GM19324 (cell line): ENCODE data around the gene CCL2.
"Not testable (repeated sequence)": the region's sequence is repeated elsewhere in the genome, so short reads cannot be mapped to it uniquely, and the experiment has no call there.

Source experiments
- ATAC-seq: cut with Tn5 transposase; IDR thresholded peaks from one replicate; pipeline ENCODE4 v1.9.1; 2021; ENCODE audit warnings: mild to moderate bottlenecking, moderate library complexity; ENCODE audit not compliant: unreplicated experiment, low FRiP score

Gene CCL2

DNA sequence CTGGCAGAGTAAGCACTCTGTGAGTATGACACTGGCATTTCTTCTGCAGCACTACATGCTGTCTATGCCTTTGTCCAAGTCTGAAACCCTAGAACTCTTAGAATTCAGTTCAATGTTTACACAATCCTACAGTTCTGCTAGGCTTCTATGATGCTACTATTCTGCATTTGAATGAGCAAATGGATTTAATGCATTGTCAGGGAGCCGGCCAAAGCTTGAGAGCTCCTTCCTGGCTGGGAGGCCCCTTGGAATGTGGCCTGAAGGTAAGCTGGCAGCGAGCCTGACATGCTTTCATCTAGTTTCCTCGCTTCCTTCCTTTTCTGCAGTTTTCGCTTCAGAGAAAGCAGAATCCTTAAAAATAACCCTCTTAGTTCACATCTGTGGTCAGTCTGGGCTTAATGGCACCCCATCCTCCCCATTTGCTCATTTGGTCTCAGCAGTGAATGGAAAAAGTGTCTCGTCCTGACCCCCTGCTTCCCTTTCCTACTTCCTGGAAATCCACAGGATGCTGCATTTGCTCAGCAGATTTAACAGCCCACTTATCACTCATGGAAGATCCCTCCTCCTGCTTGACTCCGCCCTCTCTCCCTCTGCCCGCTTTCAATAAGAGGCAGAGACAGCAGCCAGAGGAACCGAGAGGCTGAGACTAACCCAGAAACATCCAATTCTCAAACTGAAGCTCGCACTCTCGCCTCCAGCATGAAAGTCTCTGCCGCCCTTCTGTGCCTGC, at the start of gene CCL2:
TSS of gene CCL2 (plus strand) at position 635 of the 730 bp plus-strand sequence. CDS start at position 700, 65 bp downstream.
- ATAC-seq: no peak

DNA sequence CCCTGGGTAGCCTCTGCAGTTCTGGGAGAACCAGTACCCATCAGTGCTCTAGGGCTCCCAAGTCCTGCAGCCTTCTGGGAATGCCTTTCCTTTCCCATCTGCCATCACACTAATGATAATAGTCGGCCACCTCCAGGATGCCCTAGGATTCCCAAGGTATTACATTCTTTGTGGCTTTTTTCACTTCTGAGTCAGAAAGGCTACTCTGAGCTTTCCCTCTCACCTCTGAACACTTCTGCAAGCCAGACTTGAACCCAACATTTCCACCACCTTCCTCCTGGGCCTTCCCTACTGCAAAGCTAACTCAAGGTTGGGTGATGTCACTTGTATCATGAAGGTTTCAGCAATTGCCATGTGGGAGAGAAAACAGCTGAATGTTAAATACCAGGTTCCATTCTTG, 49.7 kb upstream of the CCL2 start:
- ATAC-seq: no peak

GRCh38 chr17:34206569-34206968, 48.5 kb upstream of the CCL2 start:
- ATAC-seq: no peak

- no peak for ATAC-seq
Observed at GRCh38 chr17:34207572-34207971, 47.5 kb upstream of the CCL2 start.

DNA sequence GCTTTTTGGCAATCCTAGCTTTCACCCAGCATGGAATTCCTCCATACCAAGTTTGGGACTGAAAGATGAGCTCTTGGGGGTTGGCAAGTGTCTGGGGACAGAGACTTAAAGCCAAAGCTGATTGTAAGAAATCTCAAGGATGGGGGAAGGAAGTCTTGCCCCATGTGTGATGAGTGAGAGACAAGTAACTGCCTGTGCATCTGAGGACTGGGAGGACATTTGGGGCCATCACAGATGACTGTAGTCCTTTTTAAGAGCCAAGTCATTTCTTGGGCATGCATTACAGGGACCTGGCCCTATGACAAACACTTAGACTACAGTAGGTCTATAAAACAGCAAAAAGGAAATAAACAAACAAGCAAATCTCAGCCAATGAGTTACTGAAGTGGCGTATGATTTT, 36.3 kb upstream of the CCL2 start:
- ATAC-seq: no peak

DNA sequence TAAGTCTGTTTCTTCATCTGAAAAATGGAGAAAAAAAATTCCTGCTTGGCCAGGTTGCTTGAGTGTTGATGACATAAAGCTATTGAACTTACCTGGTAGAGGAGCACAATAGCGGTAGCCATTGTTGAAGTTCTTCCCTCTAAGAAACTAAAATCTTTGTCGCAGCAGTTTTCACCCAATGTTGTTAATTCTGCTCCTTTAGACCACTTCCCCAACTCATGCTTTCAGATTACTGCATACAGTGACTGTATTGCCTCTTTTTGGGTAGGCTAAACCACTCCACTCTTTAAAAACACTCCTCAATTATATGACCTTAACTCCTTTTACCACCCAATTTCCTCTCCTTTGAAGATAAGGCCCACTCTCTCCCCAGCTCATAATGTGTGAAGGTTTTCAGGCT, 35.7 kb upstream of the CCL2 start:
- ATAC-seq: no peak

DNA sequence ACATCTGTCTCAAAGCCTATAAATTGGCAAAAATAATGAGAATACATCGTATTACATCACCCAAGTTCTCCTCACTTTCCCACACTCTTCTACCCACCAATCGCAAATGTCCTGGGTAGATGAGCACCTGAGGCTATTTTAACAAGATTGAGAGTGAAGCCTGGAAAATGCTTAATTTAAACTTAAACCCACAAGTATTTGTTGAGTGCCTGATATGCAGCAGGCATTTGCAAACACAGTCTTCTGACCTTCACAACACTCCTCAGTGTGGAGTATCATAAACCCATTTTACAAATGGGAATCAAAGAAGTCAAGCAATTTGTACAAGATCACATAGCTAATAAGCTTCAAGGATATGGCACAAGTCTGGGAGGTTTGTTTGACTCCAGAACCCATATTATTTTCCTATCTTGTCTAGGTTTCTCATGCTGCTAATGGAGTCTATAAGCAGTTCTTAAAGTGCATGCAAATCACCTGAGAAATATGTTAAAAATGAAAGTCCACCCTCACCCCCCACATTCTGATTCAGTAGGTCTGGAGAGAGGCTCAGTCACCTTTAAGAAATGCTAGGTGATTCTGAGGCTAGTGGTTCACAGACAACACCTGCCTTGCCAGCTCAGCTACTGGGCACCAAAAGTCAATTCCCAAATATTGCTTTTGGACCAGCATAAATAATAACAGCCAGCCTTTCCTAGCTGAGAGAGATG, 34.9 kb upstream of the CCL2 start:
- ATAC-seq: no peak

GRCh38 chr17:34220752-34221395, 34.2 kb upstream of the CCL2 start:
- ATAC-seq: no peak

DNA sequence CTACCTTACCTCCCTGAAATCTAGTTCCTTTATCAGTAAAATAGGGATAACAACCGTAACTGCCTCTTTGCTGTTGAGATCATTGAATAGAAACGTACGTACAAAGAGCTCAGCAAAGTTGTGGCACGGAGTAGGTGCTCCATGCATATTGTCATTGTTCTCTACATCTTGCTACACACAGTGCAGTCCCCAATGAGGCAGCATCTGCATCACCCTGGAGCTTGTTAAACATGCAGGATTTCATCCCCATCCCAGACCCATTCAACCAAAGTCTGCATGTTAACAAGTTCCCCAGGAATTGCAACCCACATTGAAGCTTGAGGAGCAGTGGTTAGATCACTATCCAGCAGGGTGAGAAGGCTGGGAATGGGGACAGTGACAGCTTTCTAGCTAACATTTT, 33.7 kb upstream of the CCL2 start:
- ATAC-seq: no peak

DNA sequence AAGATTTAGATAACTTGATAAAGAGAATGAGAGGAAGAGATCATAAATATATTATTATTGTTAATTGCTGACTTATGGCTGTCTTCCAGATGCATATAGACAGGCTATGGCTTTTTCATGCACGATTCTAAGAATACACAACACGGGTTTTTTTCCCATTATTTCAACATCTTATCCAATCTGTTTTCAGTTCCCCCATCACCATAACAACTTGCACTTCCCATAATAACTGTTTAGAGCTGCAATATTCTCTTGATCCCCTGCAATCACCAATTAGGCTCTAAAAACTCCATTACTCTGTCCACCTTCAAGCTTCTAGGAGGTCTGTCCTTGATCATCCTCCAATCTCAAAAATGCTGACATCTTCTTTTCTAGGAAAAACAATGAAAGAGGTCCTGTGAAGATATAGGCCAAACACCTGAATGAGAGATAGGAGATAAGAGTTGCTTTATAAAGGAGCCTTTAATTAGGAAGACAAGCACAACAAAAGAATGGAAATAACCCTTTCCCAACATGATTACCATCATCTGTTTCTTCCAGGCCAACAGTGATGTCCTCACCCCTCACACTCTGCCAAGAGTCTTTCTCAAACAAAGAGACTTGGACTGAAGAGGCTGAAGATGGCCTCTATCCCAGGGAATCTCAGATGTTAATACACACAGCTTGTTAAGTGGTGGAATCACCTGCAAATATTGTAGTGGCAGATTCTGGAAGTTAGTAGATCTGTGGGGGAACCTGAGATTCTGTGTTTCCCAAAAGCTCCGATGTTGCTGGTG, 32.2 kb upstream of the CCL2 start:
- ATAC-seq: no peak

DNA sequence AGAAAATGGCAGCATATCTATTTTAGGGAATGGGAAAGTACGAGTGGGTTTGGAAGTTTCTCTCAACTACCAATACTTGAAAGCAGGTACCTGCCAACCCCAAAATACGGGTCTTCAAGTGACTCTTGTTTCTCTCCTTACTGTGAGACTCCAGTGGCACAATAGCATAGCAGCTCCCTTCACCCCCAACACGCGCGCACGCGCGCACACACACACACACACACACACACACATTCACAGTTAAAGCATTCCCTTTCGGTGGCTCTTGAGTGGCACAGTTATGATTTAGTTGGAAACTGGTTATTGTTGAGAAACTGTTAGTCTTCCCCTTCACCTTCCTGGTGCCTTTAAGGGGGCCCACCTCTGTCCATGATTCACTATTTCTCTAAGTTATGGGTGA, 30.0 kb upstream of the CCL2 start:
- ATAC-seq: no peak

- ATAC-seq: no peak
Observed at GRCh38 chr17:34226011-34226743, 28.9 kb upstream of the CCL2 start.

DNA sequence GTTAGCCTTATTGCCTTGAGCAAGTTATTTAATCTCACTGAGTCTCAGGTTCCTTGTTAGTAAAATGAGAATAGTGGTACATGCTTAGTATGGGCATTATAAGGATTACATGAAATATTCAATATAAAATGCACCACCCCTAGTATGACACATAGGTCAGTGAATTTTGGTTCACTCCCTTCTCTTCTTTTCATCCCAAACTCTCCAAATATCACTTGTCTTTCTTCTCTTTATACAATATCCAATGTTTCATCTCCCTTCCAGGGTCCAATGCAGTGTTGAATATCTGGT, 28.4 kb upstream of the CCL2 start:
- no peak for ATAC-seq

DNA sequence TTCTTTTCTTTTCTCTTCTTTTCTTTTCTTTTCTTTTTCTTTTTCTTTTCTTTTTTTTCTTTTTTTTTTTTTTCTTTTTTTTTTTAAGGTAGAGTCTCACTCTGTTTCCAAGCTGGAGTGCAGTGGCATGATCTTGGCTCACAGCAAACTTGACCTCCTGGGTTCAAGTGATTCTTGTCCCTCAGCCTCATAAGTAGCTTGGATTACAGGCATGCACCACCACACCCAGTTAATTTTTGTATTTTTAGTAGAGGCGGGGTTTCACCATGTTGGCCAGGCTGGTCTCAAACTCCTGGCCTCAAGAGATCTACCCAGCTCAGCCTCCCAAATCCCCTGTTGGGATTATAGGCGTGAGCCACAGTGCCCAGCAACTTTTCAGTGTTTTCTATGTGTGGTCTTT, 27.8 kb upstream of the CCL2 start:
- ATAC-seq: not testable (repeated sequence)

GRCh38 chr17:34227707-34228106, 27.4 kb upstream of the CCL2 start:
- no peak for ATAC-seq

DNA sequence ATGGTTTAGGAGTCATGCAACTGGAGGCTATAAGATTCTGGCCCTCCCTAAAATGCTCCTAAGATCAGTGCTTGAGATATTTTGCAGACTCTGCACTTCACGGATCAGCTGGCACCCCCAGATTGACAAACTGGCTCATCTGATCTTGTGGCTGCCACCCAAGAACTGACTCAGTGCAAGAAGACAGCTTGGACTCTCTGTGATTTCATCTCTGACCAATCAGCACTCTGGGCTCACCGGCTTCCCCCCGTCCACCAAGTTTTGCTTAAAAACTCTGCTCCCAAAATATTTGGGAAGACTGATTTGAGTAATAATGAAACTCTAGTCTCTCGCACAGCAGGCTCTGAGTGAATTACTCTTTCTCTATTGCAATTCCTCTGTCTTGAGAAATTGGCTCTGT, 26.3 kb upstream of the CCL2 start:
- ATAC-seq: no peak

- no peak for ATAC-seq
Observed at GRCh38 chr17:34230342-34230741, 24.7 kb upstream of the CCL2 start.

DNA sequence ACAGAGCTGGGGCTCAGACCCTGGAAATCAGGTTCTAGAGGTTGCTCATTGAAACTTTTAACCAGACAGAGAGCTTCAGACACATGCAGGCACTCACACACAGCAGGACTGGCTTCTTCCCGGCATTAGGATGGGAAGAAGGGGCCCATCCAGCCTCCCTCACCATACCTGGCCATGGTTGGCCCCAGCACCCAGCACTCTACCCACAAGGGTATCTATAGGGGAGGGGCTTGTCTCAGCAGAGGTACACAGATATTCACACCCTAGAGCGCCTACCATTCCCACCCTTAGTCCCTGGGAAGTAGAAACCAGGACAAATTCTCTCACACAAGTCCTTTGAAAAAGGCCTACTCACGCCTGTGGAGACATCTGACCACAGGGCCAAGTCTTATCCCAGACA, 20.5 kb upstream of the CCL2 start:
- no peak for ATAC-seq

DNA sequence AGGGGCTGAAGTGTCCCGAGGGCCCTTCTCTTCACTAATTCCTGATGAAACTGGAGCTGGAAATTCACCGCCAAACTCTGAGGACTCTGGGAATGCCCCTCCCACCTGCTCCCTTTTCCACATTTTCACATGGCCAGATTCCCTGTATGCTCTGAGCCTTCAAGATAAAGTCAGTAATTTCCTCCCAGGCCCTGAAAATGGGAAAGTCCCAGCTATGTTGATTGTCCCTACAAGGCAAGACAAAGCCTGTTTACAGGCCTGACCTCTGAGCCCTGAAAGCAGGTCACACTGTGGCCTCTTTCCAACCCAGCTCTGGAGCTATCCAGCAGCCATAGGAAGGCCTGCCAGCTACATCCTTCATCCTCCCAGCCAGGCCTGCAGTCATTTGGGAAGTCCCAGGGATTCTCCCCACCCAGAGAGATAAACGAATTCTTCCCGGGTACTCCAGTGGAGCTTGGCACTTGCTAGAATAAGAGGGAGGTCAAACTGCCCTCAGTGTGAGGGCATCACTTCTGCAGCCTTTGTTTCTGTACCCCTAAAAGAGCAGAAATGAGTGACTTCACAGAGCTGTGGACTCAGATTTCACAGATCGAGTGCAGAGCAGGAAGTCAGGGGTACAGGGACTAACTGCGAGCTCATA, 19.6 kb upstream of the CCL2 start:
- ATAC-seq: no peak

DNA sequence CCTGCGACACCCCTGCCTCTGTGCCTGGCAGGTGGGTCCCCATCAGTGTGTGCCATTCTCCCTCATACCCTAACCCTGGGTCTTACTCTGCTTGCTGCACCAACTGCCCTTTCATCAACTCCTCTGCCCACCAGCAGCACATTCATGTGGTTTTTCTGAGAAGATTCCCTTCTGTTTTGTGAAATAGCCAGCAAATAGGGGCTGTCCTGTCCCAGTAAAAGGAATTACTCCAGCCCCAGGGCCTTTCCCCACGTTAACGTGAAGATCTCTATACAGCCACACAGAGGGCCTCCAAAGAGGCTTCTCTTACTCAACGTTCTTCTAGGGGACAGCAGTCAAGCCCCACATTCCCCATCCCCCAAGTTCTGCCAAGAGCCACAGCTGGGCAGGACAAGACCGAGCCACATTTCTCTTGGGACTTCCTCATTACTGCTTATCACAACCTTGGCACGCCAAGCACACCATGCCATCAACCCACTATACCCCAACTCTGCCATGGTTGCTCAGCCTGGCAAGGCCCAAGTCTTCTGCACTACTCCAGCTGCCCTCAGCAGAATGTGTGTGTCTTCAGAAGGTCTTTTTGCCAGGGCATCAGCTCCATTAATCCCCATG, 18.7 kb upstream of the CCL2 start:
- no peak for ATAC-seq
